ENCODE data around the gene VAMP7. TPM values are rescaled to one million over a fixed set of nuclear protein-coding genes. Genes with fewer than 3 reads are reported as not detected.

Gene VAMP7
- total RNA-seq (2022; extraction: Qiagen RNA extraction; ENCODE audit: low read depth), result 21.1 to 36.3 TPM (median 29.9 TPM) in 5 replicates

GRCh38 chrX:155881158-155881993 is at the start of gene VAMP7:
TSS of gene VAMP7 (plus strand) at chrX:155881345. CDS start at chrX:155889467, 8,122 bp downstream.

Other genes starting within 250 kb of the VAMP7 start
- gene IL9R, start 116.4 kb downstream of the VAMP7 start, total RNA-seq (2022; extraction: Qiagen RNA extraction; ENCODE audit: low read depth), result 0.07 to 0.36 TPM (median 0.20 TPM) in 3 of 5 replicates, not detected in the others

All from A549 treated with ZK216348 at 1 μM for 4 hours (cell line).